SU-DHL-6 (cell line): ENCODE data around the gene PM20D1.

Source experiments
- CTCF ChIP-seq: fragments of 200-600 bp; sonication (generic); IDR thresholded peaks from one replicate; pipeline ENCODE4 v1.5.1; 2017; ENCODE audit warnings: antibody characterized with exemption, mild to moderate bottlenecking, low read length, moderate library complexity; ENCODE audit not compliant: insufficient read depth, poor library complexity, severe bottlenecking
- EZH2phosphoT487 ChIP-seq: fragments of 200-600 bp; sonication (generic), shearing (Covaris generic); conservative IDR thresholded peaks from 2 replicates; pipeline ENCODE4 v1.6.1; 2018; ENCODE audit warnings: mild to moderate bottlenecking, antibody characterized with exemption, low read length, moderate library complexity, mixed read lengths

GRCh38 chr1:205809469-205809868, 40.5 kb downstream of the PM20D1 start:
- no peak for TF ChIP-seq CTCF
- no peak for TF ChIP-seq EZH2phosphoT487
